SK-N-DZ (cell line): ENCODE results near the gene GOLT1A.

Source experiments
- DNase-seq: peaks from one replicate; pipeline ENCODE4 v3.0.0-alpha.2; 2015; ENCODE audit warnings: low spot score

The GOLT1A gene

GRCh38 chr1:204161609-204162493 lies 51.9 kb downstream of the GOLT1A start:
- no peak for DNase-seq

DNA sequence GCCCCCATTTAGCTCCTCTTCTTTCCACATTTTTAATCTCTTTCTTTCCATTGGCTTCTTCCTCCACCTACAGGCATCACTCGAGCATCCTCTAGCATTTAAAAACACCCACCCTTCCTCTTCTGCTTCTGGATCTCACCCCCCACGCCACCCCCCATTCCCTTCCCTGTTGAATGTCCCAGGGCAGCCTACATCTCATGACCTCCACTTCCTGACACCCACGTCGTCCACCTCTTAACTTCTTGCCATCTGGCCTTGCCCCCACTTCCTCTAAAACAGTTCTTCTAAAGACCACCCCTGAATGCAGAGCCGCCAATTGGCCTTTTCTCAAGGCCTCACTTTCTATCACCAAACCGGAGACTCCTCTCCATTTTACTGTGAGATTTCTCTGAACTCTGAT lies 55.8 kb downstream of the GOLT1A start:
- no peak for DNase-seq

DNA sequence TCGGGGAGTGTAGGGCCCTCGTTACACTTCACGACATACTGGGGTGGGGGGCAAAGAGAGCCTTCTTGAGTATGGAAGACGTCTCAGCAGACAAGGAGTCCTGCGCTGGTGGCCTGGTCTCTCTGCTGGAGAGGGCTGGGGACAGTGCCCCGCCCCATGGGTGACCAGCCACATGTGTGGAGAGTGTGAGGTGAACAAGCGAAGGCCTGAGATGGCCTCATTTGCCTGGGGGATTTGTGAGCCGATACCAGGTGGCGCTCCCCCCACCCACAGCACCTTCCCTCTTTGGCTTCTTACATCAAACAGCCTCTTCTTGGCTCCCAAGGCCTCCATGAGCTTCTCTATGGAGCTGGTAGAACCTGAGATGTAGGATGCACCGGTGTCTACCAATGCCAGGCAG lies 57.9 kb downstream of the GOLT1A start:
- DNase-seq, result no peak

DNA sequence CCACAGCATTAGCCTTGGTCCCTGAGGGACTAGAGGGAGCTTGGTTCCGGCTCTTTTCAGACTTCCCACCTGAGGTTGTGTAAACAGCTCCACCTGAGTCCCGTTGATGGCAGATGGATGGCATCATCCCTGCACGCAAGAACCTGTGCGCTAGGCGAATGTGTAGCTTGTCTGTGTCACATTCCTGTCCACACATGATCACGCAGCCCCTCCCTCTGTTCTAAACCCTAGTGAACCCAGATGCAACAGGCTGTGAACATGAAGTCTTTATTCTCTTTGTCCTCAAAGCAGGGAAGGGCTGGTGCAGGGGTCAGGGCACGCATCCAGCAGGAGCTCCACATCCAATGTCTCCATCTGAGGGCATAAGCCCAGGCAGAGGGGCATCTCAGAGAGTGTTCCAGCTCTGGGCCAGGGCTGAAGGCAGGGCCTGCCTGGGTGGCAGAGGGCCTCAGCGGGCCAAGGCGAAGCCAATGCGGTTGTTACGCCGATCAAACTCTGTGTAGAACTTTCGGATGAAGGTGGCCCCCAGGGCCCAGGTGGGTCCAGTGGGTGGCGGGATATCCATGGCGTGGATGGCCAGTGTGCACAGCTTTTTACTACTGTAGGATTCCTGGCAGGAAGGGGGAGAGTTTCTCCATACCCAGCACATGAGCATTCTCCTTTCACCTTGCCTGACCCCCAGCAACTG lies 59.1 kb downstream of the GOLT1A start:
- DNase-seq, result no peak

DNA sequence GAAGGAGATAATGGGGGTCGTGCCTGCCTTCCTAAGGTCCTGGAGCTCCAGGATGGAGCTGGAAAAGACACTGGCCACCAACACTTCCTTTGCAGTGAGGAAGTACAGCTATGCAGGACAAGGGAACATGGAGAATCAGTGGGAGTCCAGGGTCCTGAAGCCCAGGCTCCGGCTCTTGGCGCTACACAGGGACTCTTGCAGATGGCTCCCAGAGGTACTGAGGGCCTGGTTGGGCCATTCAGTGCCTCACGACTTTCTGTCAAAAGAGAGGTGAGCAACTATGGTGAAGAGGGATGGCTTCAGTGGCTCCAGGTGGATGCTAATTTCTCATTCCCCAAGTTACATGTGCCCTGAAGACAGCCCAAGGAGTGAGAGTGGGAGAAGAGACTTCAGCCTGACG lies 60.1 kb downstream of the GOLT1A start:
- no peak for DNase-seq

GRCh38 chr1:204152310-204153044 lies 61.3 kb downstream of the GOLT1A start:
- DNase-seq, result no peak

DNA sequence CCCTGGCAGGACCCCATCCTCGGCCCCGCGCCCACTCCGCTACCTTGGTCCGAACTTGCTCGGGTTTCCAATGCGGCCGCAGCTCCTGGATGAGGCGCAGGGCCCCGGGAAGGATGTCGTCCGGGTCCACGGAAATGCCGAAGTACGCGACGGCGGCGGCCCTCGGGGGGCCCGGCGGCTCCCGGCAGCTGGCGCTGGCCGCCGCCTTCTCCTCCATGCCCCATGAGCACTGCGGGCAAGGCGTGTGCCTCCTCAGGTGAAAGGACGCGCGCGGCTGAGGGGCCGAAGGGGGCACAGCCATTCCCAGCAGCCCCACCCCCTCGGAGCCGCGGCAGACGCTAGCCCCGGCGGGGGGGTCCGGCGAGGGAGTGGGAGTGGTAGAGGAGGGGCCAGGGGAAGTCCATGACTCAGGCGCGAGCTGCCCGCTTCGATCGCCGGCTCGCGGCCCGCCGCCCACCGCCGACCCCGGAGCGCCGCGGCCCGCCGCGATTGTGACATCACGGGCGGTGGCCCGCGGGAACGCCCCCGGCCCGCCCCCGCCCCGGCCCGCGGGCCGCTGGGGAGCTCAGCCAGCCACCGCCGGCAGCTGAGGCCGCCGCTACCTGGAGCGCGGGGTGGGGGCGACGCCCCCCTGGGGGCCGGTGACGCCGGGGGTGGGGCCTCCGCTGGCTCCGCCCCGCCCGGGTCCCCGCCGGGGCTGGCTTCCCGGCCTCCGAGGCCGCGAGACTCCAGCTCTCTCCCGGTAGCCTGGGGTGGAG lies 62.1 kb downstream of the GOLT1A start, which contains the start of gene ETNK2:
Gene ETNK2 (minus strand): TSS at position 493 of the 758 bp plus-strand sequence. CDS start 192 bp downstream, at position 301.
- DNase-seq, result peak; percentile 30

- no peak for DNase-seq
Observed at GRCh38 chr1:204150702-204151551, 62.9 kb downstream of the GOLT1A start.

GRCh38 chr1:204149635-204150565 lies 63.9 kb downstream of the GOLT1A start:
- no peak for DNase-seq

GRCh38 chr1:204149107-204149506 lies 64.7 kb downstream of the GOLT1A start:
- no peak for DNase-seq
